Gastrocnemius medialis (tissue), 4 donors: ENCODE data around the gene INAFM1.

Experiments used
- POLR2A ChIP-seq, 2 donors: fragments of 450-650 bp; IDR thresholded peaks; one replicate each; pipeline ENCODE4 v1.6.1; 2017; ENCODE audit warnings: antibody characterized with exemption in 2 of 2, mild to moderate bottlenecking in 2 of 2, moderate library complexity in 2 of 2
- TF ChIP-seq, protein P1 (sequence below), 5 experiments: fragments of 450-650 bp in 3 of 5; fragments of 200-600 bp in 2 of 5; sonication (generic) in 2 of 5; IDR thresholded peaks in 4 of 5; conservative IDR thresholded peaks in 1 of 5; 1 replicate in 4 of 5; 2 replicates in 1 of 5; pipeline ENCODE4 v1.5.1; 2016 to 2019; ENCODE audit warnings: antibody characterized with exemption in 5 of 5, mild to moderate bottlenecking in 3 of 5, moderate library complexity in 3 of 5

DNA sequence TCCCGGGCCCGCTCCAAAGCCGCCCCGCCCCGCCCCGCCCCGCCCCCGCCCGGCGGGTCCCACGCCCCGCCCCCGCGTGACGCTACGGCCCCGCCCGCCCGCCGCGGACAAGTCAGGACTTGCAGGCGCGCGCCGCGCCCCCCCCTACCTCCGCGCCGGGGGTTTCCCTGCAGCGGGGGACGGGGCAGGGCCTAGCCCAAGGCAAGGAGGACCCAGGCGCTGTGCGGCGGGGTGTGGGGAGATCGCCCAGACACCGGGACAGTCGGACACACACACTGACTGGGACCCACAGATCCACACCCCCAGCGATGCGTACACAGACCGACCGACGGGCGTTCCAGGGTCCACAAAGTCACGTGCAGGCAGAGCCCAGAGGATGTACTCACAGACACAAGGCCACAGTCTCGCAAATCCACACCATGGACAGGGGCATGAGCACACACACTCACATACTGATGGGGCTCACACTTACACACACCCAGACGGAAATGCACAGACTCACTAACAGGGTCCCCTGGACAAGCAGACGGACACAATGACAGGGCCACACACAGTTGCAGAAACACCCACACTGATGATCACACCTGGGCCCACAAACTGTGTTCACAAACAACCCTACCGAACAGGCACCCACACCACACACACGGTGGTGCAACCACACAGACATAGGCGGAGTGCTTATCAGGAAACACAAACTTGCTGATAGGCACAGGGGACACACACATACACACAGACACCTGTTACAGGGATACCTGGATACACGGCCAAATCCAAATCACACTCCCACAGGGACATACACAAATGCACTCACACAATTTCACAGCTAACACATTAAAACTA, 43.2 kb upstream of the INAFM1 start:
- no peak for TF ChIP-seq POLR2A (IDR thresholded peaks at IDR 0.05)
- TF ChIP-seq, protein P1, sequence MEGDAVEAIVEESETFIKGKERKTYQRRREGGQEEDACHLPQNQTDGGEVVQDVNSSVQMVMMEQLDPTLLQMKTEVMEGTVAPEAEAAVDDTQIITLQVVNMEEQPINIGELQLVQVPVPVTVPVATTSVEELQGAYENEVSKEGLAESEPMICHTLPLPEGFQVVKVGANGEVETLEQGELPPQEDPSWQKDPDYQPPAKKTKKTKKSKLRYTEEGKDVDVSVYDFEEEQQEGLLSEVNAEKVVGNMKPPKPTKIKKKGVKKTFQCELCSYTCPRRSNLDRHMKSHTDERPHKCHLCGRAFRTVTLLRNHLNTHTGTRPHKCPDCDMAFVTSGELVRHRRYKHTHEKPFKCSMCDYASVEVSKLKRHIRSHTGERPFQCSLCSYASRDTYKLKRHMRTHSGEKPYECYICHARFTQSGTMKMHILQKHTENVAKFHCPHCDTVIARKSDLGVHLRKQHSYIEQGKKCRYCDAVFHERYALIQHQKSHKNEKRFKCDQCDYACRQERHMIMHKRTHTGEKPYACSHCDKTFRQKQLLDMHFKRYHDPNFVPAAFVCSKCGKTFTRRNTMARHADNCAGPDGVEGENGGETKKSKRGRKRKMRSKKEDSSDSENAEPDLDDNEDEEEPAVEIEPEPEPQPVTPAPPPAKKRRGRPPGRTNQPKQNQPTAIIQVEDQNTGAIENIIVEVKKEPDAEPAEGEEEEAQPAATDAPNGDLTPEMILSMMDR (IDR thresholded peaks at IDR 0.05 in 4 of 5, conservative IDR thresholded peaks at IDR 0.05 in 1 of 5) = no peak
